ENCODE data around the gene DMBX1. TPM values are rescaled to one million over a fixed set of nuclear protein-coding genes. Genes with fewer than 3 reads are reported as not detected.
A peak's percentile ranks its signal among the peaks of the same experiment; 100 is the strongest.

The DMBX1 gene
- total and polyA plus RNA-seq, 5 donors from 2014 or later = not detected

DNA sequence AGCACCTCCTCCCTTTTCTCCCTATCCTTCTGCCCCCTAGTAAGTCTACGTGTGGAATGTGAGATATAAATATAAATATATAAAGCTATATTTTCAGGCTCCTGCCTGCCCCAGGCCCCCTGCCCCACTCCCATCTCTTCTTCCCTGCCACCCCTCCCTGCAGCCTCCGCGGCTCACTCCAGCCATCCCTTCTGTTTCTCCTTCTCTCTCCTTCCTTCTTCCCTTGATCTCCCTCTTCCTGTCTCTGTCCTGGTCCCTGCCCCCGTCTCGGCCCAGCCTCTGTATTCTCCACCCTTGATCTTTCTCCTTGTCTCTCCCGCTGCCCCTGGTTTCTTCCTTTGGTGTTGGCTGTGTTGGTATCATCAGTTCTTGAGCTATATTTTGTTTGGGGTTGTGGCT lies 23.2 kb downstream of the DMBX1 start:
- H3K36me3 ChIP-seq (ENCODE audit: control insufficient read depth, insufficient read depth, low read length) = no peaks in the 10 kb centered on the region
- no peaks in the 10 kb centered on the region for H3K9me3 ChIP-seq (ENCODE audit: control insufficient read depth in 2 of 2, low read length in 2 of 2)
- no peaks in the 10 kb centered on the region for H3K27me3 ChIP-seq (ENCODE audit: control insufficient read depth, insufficient read depth, low read length)
- H3K4me1 ChIP-seq (ENCODE audit: control insufficient read depth, insufficient read depth, low read length, poor library complexity, severe bottlenecking) = no peaks in the 10 kb centered on the region
- H3K9me3 Mint-ChIP-seq = peaks cover 0 to 1% (median 0%) of the 10 kb centered on the region in 7 donors
- H3K27ac ChIP-seq (ENCODE audit: insufficient read depth, low read length, poor library complexity, severe bottlenecking) = no peak overlapping the region
- DNase-seq (no peak), ATAC-seq (ENCODE audit: low read depth in 2 of 2) (no peak)
- no peak overlapping the region for H3K27ac Mint-ChIP-seq
- H3K4me1 Mint-ChIP-seq = peaks cover 0 to 2% (median under 1%) of the 10 kb centered on the region in 4 donors
- peak overlapping the region in 1 of 4 donors; percentile 77 for H3K4me3 Mint-ChIP-seq
- H3K27me3 Mint-ChIP-seq = peaks cover 43% of the 10 kb centered on the region
- H3K4me3 ChIP-seq (ENCODE audit: low read depth, low read length) = no peak overlapping the region
- H3K36me3 Mint-ChIP-seq = no peaks in the 10 kb centered on the region

DNA sequence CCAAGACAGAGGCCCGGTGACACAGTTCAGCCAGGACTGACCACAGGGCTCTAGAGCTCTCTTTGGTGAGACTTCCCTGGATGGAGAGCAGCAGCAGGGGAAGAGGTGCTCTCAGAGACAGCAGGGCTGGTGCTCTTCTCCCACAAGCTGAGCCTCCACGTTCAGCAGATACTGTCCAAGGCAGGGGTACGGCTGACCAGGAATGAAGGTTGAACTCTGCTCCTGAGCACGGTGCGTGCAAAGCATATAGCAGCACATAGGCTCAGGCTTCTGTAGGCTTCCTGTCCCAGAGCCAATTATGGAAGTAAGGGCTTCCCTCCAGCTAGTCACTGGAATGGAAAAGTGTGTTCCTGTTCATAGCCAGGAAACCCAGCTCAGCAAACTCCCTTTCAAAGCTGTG lies 23.9 kb downstream of the DMBX1 start:
- H3K4me1 Mint-ChIP-seq = peaks cover 0 to 2% (median under 1%) of the 10 kb centered on the region in 4 donors
- no peak overlapping the region for H3K27ac ChIP-seq (ENCODE audit: insufficient read depth, low read length, poor library complexity, severe bottlenecking)
- H3K36me3 Mint-ChIP-seq = no peaks in the 10 kb centered on the region
- H3K9me3 ChIP-seq (ENCODE audit: control insufficient read depth in 2 of 2, low read length in 2 of 2) = no peaks in the 10 kb centered on the region
- no peak overlapping the region for H3K4me3 ChIP-seq (ENCODE audit: low read depth, low read length)
- ATAC-seq (ENCODE audit: low read depth in 2 of 2) (no peak), DNase-seq (no peak)
- peaks cover 44% of the 10 kb centered on the region for H3K27me3 Mint-ChIP-seq
- H3K27ac Mint-ChIP-seq = no peak overlapping the region
- no peaks in the 10 kb centered on the region for H3K4me1 ChIP-seq (ENCODE audit: control insufficient read depth, insufficient read depth, low read length, poor library complexity, severe bottlenecking)
- H3K4me3 Mint-ChIP-seq = no peak overlapping the region
- no peaks in the 10 kb centered on the region for H3K27me3 ChIP-seq (ENCODE audit: control insufficient read depth, insufficient read depth, low read length)
- peaks cover 0 to 1% (median 0%) of the 10 kb centered on the region in 7 donors for H3K9me3 Mint-ChIP-seq
- H3K36me3 ChIP-seq (ENCODE audit: control insufficient read depth, insufficient read depth, low read length) = no peaks in the 10 kb centered on the region

DNA sequence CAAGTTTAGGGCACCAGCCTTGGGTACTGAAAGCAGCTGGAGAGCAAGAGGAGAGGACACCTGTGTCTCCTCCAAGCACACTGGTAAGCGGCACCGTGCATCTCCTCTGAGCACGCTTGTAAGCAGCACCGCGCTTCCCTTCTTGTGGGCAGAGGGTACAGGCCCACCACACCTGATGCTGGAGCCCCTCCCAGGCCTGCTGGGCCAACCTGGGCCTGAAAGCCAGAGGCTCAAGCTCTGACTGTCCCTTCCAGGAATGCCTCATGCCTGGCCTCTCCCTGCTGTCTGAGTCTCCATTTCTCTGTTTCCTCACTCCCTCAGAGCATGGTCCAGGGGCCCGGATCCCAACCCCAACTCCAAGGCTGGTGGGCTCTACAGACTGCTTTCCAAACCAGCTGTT lies 25.9 kb downstream of the DMBX1 start:
- Histone ChIP-seq H3K36me3 (ENCODE audit: control insufficient read depth, insufficient read depth, low read length) (no peaks in the 10 kb centered on the region), H3K4me1 (ENCODE audit: control insufficient read depth, insufficient read depth, low read length, poor library complexity, severe bottlenecking) (no peaks in the 10 kb centered on the region), H3K27ac (ENCODE audit: insufficient read depth, low read length, poor library complexity, severe bottlenecking) (no peak overlapping the region), H3K9me3 (ENCODE audit: control insufficient read depth in 2 of 2, low read length in 2 of 2) (no peaks in the 10 kb centered on the region), H3K4me3 (ENCODE audit: low read depth, low read length) (no peak overlapping the region), H3K27me3 (ENCODE audit: control insufficient read depth, insufficient read depth, low read length) (no peaks in the 10 kb centered on the region)
- H3K27me3 Mint-ChIP-seq = peaks cover 45% of the 10 kb centered on the region
- H3K4me1 Mint-ChIP-seq = peaks cover 0 to 4% (median 2%) of the 10 kb centered on the region in 4 donors
- H3K4me3 Mint-ChIP-seq = no peak overlapping the region
- DNase-seq = no peak
- ATAC-seq (ENCODE audit: low read depth in 2 of 2) = no peak
- peaks cover 0 to 1% (median 0%) of the 10 kb centered on the region in 7 donors for H3K9me3 Mint-ChIP-seq
- no peaks in the 10 kb centered on the region for H3K36me3 Mint-ChIP-seq
- no peak overlapping the region for H3K27ac Mint-ChIP-seq

DNA sequence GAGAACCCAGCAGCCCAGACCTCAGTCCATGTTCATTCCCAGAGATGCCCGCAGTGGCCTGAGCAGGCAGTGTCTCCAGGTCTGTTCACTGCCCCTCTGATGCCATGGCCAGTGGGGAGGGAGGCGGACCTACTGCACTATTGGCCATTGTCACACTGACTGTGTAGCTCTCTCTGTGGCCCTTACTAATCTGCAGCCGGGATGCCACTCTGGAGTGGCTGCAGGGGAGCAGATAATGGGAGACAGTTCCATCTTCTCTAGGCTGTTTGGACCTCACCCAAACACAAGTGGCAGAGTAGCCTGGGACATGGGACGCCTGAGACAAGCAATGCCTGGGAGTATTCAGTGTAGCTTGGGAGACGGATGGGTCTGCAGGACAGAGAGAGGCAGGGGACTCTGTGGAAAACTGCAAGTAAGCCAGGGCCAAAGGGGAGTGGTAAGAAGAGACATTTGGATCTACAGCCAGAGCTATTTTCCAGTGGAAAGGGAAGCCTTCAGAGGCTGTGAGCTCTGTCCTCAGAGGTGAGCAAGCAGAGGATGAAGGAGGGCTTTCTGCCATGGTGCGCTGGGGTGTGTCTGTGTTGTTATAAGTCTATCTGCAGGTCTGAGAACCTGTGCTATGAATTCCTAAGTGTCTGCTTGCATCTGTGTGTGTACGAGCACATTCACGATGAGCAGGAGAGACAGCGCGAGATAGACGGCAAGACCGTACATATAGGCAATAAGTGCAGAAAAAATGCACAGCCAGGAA lies 26.7 kb downstream of the DMBX1 start:
- H3K9me3 ChIP-seq (ENCODE audit: control insufficient read depth in 2 of 2, low read length in 2 of 2) = no peaks in the 10 kb centered on the region
- Mint-ChIP-seq H3K4me3 (no peak overlapping the region), H3K36me3 (no peaks in the 10 kb centered on the region), H3K4me1 (peaks cover 0 to 4% (median 2%) of the 10 kb centered on the region in 4 donors), H3K27me3 (peaks cover 45% of the 10 kb centered on the region), H3K27ac (no peak overlapping the region), H3K9me3 (peaks cover 0 to 1% (median 0%) of the 10 kb centered on the region in 7 donors)
- H3K4me3 ChIP-seq (ENCODE audit: low read depth, low read length) = no peak overlapping the region
- H3K4me1 ChIP-seq (ENCODE audit: control insufficient read depth, insufficient read depth, low read length, poor library complexity, severe bottlenecking) = no peaks in the 10 kb centered on the region
- H3K36me3 ChIP-seq (ENCODE audit: control insufficient read depth, insufficient read depth, low read length) = no peaks in the 10 kb centered on the region
- ATAC-seq (ENCODE audit: low read depth in 2 of 2) (no peak), DNase-seq (no peak)
- H3K27ac ChIP-seq (ENCODE audit: insufficient read depth, low read length, poor library complexity, severe bottlenecking) = no peak overlapping the region
- H3K27me3 ChIP-seq (ENCODE audit: control insufficient read depth, insufficient read depth, low read length) = no peaks in the 10 kb centered on the region

DNA sequence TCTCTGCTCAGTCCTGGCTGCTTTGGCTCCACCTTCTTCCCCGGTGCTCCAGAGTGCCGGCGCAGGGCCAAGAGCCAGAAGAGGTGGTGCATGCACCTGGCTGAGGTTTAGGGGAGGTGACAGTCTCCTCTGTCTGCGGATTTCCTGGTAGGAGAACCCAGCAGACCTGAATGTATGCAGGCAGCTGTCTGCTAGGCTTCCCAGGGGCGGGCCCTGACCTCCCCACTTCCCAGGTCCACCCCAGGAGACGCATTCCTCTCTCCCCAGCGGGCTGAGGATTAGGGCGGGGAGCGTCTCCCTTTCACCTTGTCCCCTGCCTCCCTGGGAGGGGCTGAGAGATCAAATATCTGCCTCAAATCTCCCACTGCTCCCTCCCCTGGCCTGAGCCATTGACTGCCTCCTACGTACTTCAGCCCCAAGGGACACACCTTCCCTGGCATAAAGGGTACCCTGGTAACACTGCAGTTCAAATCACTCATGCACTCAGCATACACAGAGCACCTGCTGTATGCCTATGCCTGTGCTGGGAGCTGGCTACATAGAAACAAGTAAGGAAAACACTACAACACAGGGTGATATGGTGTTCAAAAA lies 27.5 kb downstream of the DMBX1 start:
- Mint-ChIP-seq H3K27me3 (peaks cover 45% of the 10 kb centered on the region), H3K4me1 (peaks cover 2 to 8% (median 5%) of the 10 kb centered on the region in 4 donors), H3K4me3 (no peak overlapping the region), H3K36me3 (no peaks in the 10 kb centered on the region), H3K27ac (no peak overlapping the region), H3K9me3 (peaks cover 0 to 1% (median 0%) of the 10 kb centered on the region in 7 donors)
- Histone ChIP-seq H3K9me3 (ENCODE audit: control insufficient read depth in 2 of 2, low read length in 2 of 2) (no peaks in the 10 kb centered on the region), H3K4me3 (ENCODE audit: low read depth, low read length) (no peak overlapping the region), H3K27ac (ENCODE audit: insufficient read depth, low read length, poor library complexity, severe bottlenecking) (no peak overlapping the region), H3K27me3 (ENCODE audit: control insufficient read depth, insufficient read depth, low read length) (no peaks in the 10 kb centered on the region), H3K36me3 (ENCODE audit: control insufficient read depth, insufficient read depth, low read length) (no peaks in the 10 kb centered on the region), H3K4me1 (ENCODE audit: control insufficient read depth, insufficient read depth, low read length, poor library complexity, severe bottlenecking) (no peaks in the 10 kb centered on the region)
- DNase-seq = no peak
- ATAC-seq (ENCODE audit: low read depth in 2 of 2) = no peak

DNA sequence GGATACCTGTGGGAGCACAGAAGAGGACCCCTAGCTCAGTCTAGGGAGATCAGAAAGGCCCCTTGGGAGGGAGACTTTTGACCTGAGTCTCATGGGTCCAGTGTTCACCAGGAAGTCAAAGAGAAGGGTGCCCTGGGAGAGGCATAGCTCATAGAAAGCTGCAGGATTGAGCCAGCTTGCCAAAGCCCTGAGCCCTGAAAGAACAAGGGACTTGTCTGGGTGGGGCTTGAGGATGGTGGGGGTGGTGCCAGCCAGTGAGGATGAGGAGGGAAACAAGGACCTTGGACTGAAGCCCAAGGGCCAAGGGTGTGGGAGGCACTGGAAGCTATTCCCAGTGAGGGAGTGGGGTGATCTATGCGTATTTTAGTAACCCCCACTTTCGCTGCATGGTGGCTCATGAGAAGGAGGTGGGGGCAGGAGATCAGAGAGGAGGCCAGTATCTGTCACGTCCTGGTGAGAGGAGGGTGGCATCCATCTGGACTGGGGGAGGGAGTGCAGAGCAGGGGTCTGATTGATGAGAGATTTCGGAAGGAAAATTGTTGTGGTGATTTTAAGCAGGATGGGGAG lies 28.4 kb downstream of the DMBX1 start:
- H3K27ac Mint-ChIP-seq = no peak overlapping the region
- no peak overlapping the region for H3K27ac ChIP-seq (ENCODE audit: insufficient read depth, low read length, poor library complexity, severe bottlenecking)
- DNase-seq = no peak
- H3K4me1 ChIP-seq (ENCODE audit: control insufficient read depth, insufficient read depth, low read length, poor library complexity, severe bottlenecking) = no peaks in the 10 kb centered on the region
- peaks cover 4 to 10% (median 9%) of the 10 kb centered on the region in 4 donors for H3K4me1 Mint-ChIP-seq
- H3K27me3 ChIP-seq (ENCODE audit: control insufficient read depth, insufficient read depth, low read length) = no peaks in the 10 kb centered on the region
- H3K9me3 ChIP-seq (ENCODE audit: control insufficient read depth in 2 of 2, low read length in 2 of 2) = no peaks in the 10 kb centered on the region
- H3K27me3 Mint-ChIP-seq = peaks cover 42% of the 10 kb centered on the region
- peaks cover 0 to 1% (median 0%) of the 10 kb centered on the region in 7 donors for H3K9me3 Mint-ChIP-seq
- H3K4me3 ChIP-seq (ENCODE audit: low read depth, low read length) = no peak overlapping the region
- no peak for ATAC-seq (ENCODE audit: low read depth in 2 of 2)
- no peak overlapping the region for H3K4me3 Mint-ChIP-seq
- no peaks in the 10 kb centered on the region for H3K36me3 ChIP-seq (ENCODE audit: control insufficient read depth, insufficient read depth, low read length)
- no peaks in the 10 kb centered on the region for H3K36me3 Mint-ChIP-seq

DNA sequence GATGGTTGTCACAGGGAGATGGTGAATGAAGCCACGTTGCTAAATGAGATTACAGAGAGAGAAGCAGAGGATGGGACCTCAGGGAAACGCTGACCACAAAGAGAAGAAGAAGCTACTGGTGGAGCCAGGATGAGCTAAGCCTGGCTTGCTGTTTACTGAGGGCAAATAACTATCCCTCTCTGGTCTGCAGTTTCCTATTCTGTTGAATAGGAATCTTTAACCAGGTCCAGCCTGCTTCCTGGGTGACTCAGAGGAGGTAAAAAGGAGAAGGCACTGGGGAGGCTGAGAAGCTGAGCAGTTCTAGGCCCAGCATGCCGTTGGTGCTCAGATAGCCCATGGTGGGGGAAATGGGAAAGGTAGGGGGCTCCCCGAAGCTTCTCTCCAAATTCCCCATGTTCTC lies 29.6 kb downstream of the DMBX1 start:
- Histone ChIP-seq H3K9me3 (ENCODE audit: control insufficient read depth in 2 of 2, low read length in 2 of 2) (no peaks in the 10 kb centered on the region), H3K27me3 (ENCODE audit: control insufficient read depth, insufficient read depth, low read length) (no peaks in the 10 kb centered on the region), H3K4me1 (ENCODE audit: control insufficient read depth, insufficient read depth, low read length, poor library complexity, severe bottlenecking) (no peaks in the 10 kb centered on the region), H3K27ac (ENCODE audit: insufficient read depth, low read length, poor library complexity, severe bottlenecking) (no peak overlapping the region), H3K4me3 (ENCODE audit: low read depth, low read length) (no peak overlapping the region), H3K36me3 (ENCODE audit: control insufficient read depth, insufficient read depth, low read length) (no peaks in the 10 kb centered on the region)
- H3K36me3 Mint-ChIP-seq = no peaks in the 10 kb centered on the region
- H3K4me3 Mint-ChIP-seq = no peak overlapping the region
- ATAC-seq (ENCODE audit: low read depth in 2 of 2) (no peak), DNase-seq (no peak)
- peaks cover 0 to 1% (median 0%) of the 10 kb centered on the region in 7 donors for H3K9me3 Mint-ChIP-seq
- H3K27me3 Mint-ChIP-seq = peaks cover 36% of the 10 kb centered on the region
- peaks cover 4 to 10% (median 9%) of the 10 kb centered on the region in 4 donors for H3K4me1 Mint-ChIP-seq
- H3K27ac Mint-ChIP-seq = no peak overlapping the region
